Loucy (cell line): ENCODE measurements around the gene IL1RAPL2.

Experiments used
- H2AFZ ChIP-seq: fragments of 200-600 bp; sonication (generic); 2 replicates; pipeline ENCODE4 v1.6.0; 2016; ENCODE audit warnings: antibody characterized with exemption, mild to moderate bottlenecking, low read length, moderate library complexity
- H3F3A ChIP-seq: fragments of 200-600 bp; 2 replicates; pipeline ENCODE4 v1.6.0; 2016; ENCODE audit warnings: antibody characterized with exemption, low read depth, mild to moderate bottlenecking
- H3K27me3 ChIP-seq: fragments of 200-600 bp; sonication (generic); 2 replicates; pipeline ENCODE4 v1.6.1; 2014; ENCODE audit warnings: low read length, mild to moderate bottlenecking; ENCODE audit not compliant: insufficient read depth, poor library complexity, severe bottlenecking
- H3K36me3 ChIP-seq: fragments of 200-600 bp; sonication (generic); 2 replicates; pipeline ENCODE4 v1.6.1; 2016; ENCODE audit warnings: low read length; ENCODE audit not compliant: insufficient read depth
- H3K4me1 ChIP-seq: fragments of 200-600 bp; sonication (generic); 2 replicates; pipeline ENCODE4 v1.5.1; 2014; ENCODE audit warnings: low read length, mild to moderate bottlenecking; ENCODE audit not compliant: insufficient read depth, poor library complexity, severe bottlenecking
- H3K4me2 ChIP-seq: fragments of 200-600 bp; sonication (generic); 2 replicates; pipeline ENCODE4 v1.6.0; 2014; ENCODE audit warnings: antibody characterized with exemption, low read length, low read depth, mild to moderate bottlenecking; ENCODE audit not compliant: poor library complexity, severe bottlenecking
- H3K4me3 ChIP-seq: fragments of 200-600 bp; sonication (generic); 2 replicates; pipeline ENCODE4 v1.5.1; 2014; ENCODE audit warnings: low read length, mild to moderate bottlenecking, mixed read lengths; ENCODE audit not compliant: poor library complexity, severe bottlenecking
- H3K79me2 ChIP-seq: fragments of 200-600 bp; sonication (generic); 2 replicates; pipeline ENCODE4 v1.6.1; 2014; ENCODE audit warnings: low read length; ENCODE audit not compliant: insufficient read depth
- H3K9ac ChIP-seq: fragments of 200-600 bp; sonication (generic); 2 replicates; pipeline ENCODE4 v1.6.0; 2014; ENCODE audit warnings: mild to moderate bottlenecking, low read depth, low read length, moderate library complexity; ENCODE audit not compliant: poor library complexity, severe bottlenecking
- H3K9me2 ChIP-seq: fragments of 200-600 bp; sonication (generic); replicated peaks from 2 replicates; pipeline ENCODE4 v1.6.1; 2016; ENCODE audit warnings: low read depth, low read length, mixed read lengths
- H3K9me3 ChIP-seq: fragments of 200-600 bp; sonication (generic); 2 replicates; pipeline ENCODE4 v1.6.1; 2014; ENCODE audit warnings: mild to moderate bottlenecking, antibody characterized with exemption, low read length, low read depth; ENCODE audit not compliant: insufficient read depth
- H4K20me1 ChIP-seq: fragments of 200-600 bp; sonication (generic); 2 replicates; pipeline ENCODE4 v1.6.0; 2014; ENCODE audit warnings: antibody characterized with exemption, low read length, mild to moderate bottlenecking; ENCODE audit not compliant: insufficient read depth, poor library complexity, severe bottlenecking
- CTCF ChIP-seq: fragments of 200-600 bp; sonication (generic); conservative IDR thresholded peaks from 2 replicates; pipeline ENCODE4 v1.5.1; 2014; ENCODE audit warnings: mild to moderate bottlenecking, antibody characterized with exemption, low read length
- EZH2phosphoT487 ChIP-seq: fragments of 200-600 bp; IDR thresholded peaks from 2 replicates; pipeline ENCODE4 v1.6.1; 2018; ENCODE audit warnings: antibody characterized with exemption, mild to moderate bottlenecking, moderate library complexity, borderline replicate concordance

IL1RAPL2 gene

GRCh38 chrX:104707572-104707971 lies 141.6 kb downstream of the IL1RAPL2 start:
- TF ChIP-seq CTCF: no peak
- TF ChIP-seq EZH2phosphoT487: no peak
- Histone ChIP-seq H3K9me3 (no peaks in the 10 kb centered on the region), H3K36me3 (no peaks in the 10 kb centered on the region), H3K4me2 (no peak overlapping the region), H3K4me1 (no peaks in the 10 kb centered on the region), H3K27me3 (no peaks in the 10 kb centered on the region), H3K9ac (no peak overlapping the region), H4K20me1 (no peaks in the 10 kb centered on the region), H3K9me2 (no peaks in the 10 kb centered on the region), H2AFZ (no peak overlapping the region), H3K4me3 (no peak overlapping the region), H3F3A (no peaks in the 10 kb centered on the region), H3K79me2 (no peaks in the 10 kb centered on the region)

- H3K27me3 ChIP-seq: no peaks in the 10 kb centered on the region
- H3K4me3 ChIP-seq: no peak overlapping the region
- H3F3A ChIP-seq: no peaks in the 10 kb centered on the region
- no peaks in the 10 kb centered on the region for H3K4me1 ChIP-seq
- H3K79me2 ChIP-seq: no peaks in the 10 kb centered on the region
- H3K9me3 ChIP-seq: no peaks in the 10 kb centered on the region
- H4K20me1 ChIP-seq: no peaks in the 10 kb centered on the region
- H3K4me2 ChIP-seq: no peak overlapping the region
- no peak overlapping the region for H3K9ac ChIP-seq
- no peak overlapping the region for H2AFZ ChIP-seq
- H3K36me3 ChIP-seq: no peaks in the 10 kb centered on the region
- no peak for TF ChIP-seq CTCF
- TF ChIP-seq EZH2phosphoT487: no peak
- H3K9me2 ChIP-seq: no peaks in the 10 kb centered on the region
These were observed 146.5 kb downstream of the IL1RAPL2 start for GRCh38 chrX:104712515-104712914.

GRCh38 chrX:104721854-104722253 lies 155.9 kb downstream of the IL1RAPL2 start:
- Histone ChIP-seq H3K9ac (no peak overlapping the region), H3K4me2 (no peak overlapping the region), H3K79me2 (no peaks in the 10 kb centered on the region), H3K27me3 (no peaks in the 10 kb centered on the region), H3K9me3 (no peaks in the 10 kb centered on the region), H3F3A (no peaks in the 10 kb centered on the region), H2AFZ (no peak overlapping the region), H3K9me2 (no peaks in the 10 kb centered on the region), H3K4me3 (no peak overlapping the region), H3K36me3 (no peaks in the 10 kb centered on the region), H4K20me1 (no peaks in the 10 kb centered on the region), H3K4me1 (no peaks in the 10 kb centered on the region)
- no peak for TF ChIP-seq CTCF
- no peak for TF ChIP-seq EZH2phosphoT487
